GM12874 (cell line): ENCODE measurements around the gene CACNA1C.

Experiments used
- CTCF ChIP-seq: IDR thresholded peaks from 2 replicates; pipeline ENCODE4 v1.5.1; 2011; ENCODE audit warnings: low read depth, mild to moderate bottlenecking, control low read depth, low read length, moderate library complexity; ENCODE audit not compliant: insufficient read depth

The CACNA1C gene

GRCh38 chr12:2234646-2235350 is 182.0 kb downstream of the CACNA1C start:
- TF ChIP-seq CTCF: no peak

DNA sequence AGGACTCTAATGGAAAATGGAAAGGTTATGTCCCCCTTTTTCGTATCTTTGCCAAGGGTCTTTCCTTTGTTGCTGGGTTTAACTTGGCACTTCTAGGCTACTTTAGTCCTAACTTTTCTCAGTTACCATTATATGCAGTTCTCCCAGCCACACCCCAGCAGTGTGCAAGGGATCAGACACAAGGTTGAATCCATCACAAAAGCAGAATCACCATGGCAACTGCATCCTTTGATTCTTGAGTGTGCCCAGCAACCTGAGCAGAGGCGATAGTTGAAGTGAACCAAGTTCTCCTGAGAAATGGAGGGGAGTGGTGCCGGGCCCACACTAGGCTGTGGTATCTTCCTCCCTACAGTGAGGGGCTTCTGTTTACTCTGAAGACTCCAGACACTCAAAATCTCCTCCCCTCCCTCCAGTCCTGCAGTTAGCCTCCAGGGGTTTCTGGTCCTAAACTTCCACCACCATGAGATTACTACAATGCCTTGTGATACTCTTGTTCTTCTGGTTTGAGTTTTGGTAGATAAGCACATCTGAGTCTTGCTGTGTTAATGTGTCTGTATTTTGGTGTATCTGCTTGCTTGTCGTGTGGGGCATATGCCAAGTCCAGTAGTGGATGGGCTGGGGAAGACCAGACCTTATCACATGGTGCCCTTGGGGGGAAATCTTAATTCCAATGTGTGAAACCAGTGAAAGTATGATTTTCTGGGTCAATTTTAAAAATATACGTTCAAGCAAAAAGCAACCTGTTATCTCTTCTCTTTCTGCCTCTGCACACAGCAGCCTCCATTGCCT is 183.9 kb downstream of the CACNA1C start:
- TF ChIP-seq CTCF: no peak

- TF ChIP-seq CTCF: no peak
Observed at GRCh38 chr12:2238111-2238510, 185.3 kb downstream of the CACNA1C start.

- no peak for TF ChIP-seq CTCF
Observed at GRCh38 chr12:2239381-2239871, 186.6 kb downstream of the CACNA1C start.

- TF ChIP-seq CTCF: no peak
Observed at GRCh38 chr12:2240390-2240789, 187.6 kb downstream of the CACNA1C start.

- no peak for TF ChIP-seq CTCF
Observed at GRCh38 chr12:2240984-2241383, 188.2 kb downstream of the CACNA1C start.

DNA sequence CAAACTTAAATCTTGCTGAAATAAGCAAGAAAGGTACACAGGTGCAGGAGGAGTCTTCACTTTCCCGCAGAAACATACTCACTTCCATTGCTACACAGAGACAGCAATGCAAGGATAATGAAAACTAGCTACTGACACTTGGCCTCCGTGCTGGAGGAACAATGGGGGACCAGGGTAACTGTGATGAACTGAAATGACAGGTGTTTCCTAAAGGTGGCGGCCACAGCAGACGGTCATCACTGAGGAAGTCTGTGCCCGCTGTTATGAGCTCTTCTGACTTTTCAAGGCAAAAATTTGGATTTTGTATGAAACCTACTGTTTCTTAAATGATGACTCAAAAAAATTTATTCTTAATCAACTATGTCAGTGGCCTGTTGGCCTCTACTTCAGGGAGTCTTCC is 189.4 kb downstream of the CACNA1C start:
- no peak for TF ChIP-seq CTCF
